SK-N-SH treated with all-trans-retinoic acid at 6 μM for 48 hours (cell line): ENCODE data around the gene UQCRH.

Experiments
- PATZ1 ChIP-seq: fragments of 250-450 bp; sonication (Bioruptor Pico); IDR thresholded peaks from 2 replicates; pipeline ENCODE4 v1.8.0; 2020; ENCODE audit warnings: mild to moderate bottlenecking, moderate library complexity, borderline replicate concordance
- PPARA ChIP-seq: fragments of 250-450 bp; sonication (Bioruptor Pico); IDR thresholded peaks from 2 replicates; pipeline ENCODE4 v1.5.0; 2020; ENCODE audit warnings: mild to moderate bottlenecking, borderline replicate concordance
- RARB ChIP-seq: fragments of 250-450 bp; sonication (Bioruptor Pico); IDR thresholded peaks from 2 replicates; pipeline ENCODE4 v1.8.0; 2021; ENCODE audit warnings: mild to moderate bottlenecking, moderate library complexity
- SNAI2 ChIP-seq: fragments of 250-450 bp; sonication (Bioruptor Pico); IDR thresholded peaks from 2 replicates; pipeline ENCODE4 v1.5.0; 2020; ENCODE audit warnings: mild to moderate bottlenecking, moderate library complexity
- TCF4 ChIP-seq: fragments of 250-450 bp; sonication (Bioruptor Pico); IDR thresholded peaks from 2 replicates; pipeline ENCODE4 v1.8.0; 2021; ENCODE audit warnings: mild to moderate bottlenecking, moderate library complexity, borderline replicate concordance
- TOX ChIP-seq: fragments of 250-450 bp; sonication (Bioruptor Pico); IDR thresholded peaks from 2 replicates; pipeline ENCODE4 v1.8.0; 2021; ENCODE audit warnings: mild to moderate bottlenecking, moderate library complexity, borderline replicate concordance
- TSHZ2 ChIP-seq: fragments of 250-450 bp; sonication (Bioruptor Pico); IDR thresholded peaks from 2 replicates; pipeline ENCODE4 v1.5.0; 2020; ENCODE audit warnings: mild to moderate bottlenecking, moderate library complexity
- ZFP3 ChIP-seq: fragments of 250-450 bp; sonication (Bioruptor Pico); IDR thresholded peaks from 2 replicates; pipeline ENCODE4 v1.5.0; 2020; ENCODE audit warnings: mild to moderate bottlenecking, moderate library complexity
- TF ChIP-seq, protein P1 (sequence below): fragments of 250-450 bp; sonication (Bioruptor Pico); IDR thresholded peaks from 2 replicates; pipeline ENCODE4 v1.5.1; 2020; ENCODE audit warnings: low read depth, mild to moderate bottlenecking, moderate library complexity

GRCh38 chr1:46363121-46363520 is 59.6 kb downstream of the UQCRH start:
- TF ChIP-seq TCF4 (CRISPR knock-in tag) = no peak
- TF ChIP-seq PPARA (CRISPR knock-in tag) = no peak
- TF ChIP-seq, protein P1, sequence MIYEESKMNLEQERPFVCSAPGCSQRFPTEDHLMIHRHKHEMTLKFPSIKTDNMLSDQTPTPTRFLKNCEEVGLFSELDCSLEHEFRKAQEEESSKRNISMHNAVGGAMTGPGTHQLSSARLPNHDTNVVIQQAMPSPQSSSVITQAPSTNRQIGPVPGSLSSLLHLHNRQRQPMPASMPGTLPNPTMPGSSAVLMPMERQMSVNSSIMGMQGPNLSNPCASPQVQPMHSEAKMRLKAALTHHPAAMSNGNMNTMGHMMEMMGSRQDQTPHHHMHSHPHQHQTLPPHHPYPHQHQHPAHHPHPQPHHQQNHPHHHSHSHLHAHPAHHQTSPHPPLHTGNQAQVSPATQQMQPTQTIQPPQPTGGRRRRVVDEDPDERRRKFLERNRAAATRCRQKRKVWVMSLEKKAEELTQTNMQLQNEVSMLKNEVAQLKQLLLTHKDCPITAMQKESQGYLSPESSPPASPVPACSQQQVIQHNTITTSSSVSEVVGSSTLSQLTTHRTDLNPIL = no peak
- no peak for TF ChIP-seq TOX
- TF ChIP-seq SNAI2 = no peak
- no peak for TF ChIP-seq TSHZ2 (CRISPR knock-in tag)
- TF ChIP-seq PATZ1 (CRISPR knock-in tag) = no peak
- no peak for TF ChIP-seq RARB (CRISPR knock-in tag)
- TF ChIP-seq ZFP3 (CRISPR knock-in tag) = no peak
